ENCODE results near the gene TMEM120A. TPM values are rescaled to one million over a fixed set of nuclear protein-coding genes. Genes with fewer than 3 reads are reported as not detected.

TMEM120A gene
- total and polyA plus RNA-seq, 2 experiments from 2014 or later, result 24.6 to 56.9 TPM

- H3K27me3 ChIP-seq, result no peaks in the 10 kb centered on the region
- no peak for TF ChIP-seq CTCF (IDR thresholded peaks at IDR 0.05; ENCODE audit: low read depth, low read length)
- peaks cover 9% of the 10 kb centered on the region for H3K4me1 ChIP-seq (ENCODE audit: low read depth)
- H3K9me3 ChIP-seq (ENCODE audit: low read depth), result no peaks in the 10 kb centered on the region
- peaks cover 14% of the 10 kb centered on the region for H3K36me3 ChIP-seq
- no peak overlapping the region for H3K4me3 ChIP-seq
- DNase-seq (ENCODE audit: low read depth in 1 of 2, low spot score in 1 of 2), result peak in 1 of 2 donors; percentile 54
- peak overlapping the region; percentile 1 for H3K27ac ChIP-seq
These were observed 37.2 kb downstream of the TMEM120A start for GRCh38 chr7:75957021-75957736.

- Histone ChIP-seq H3K4me3 (no peak overlapping the region), H3K4me1 (ENCODE audit: low read depth) (peaks cover 10% of the 10 kb centered on the region), H3K9me3 (ENCODE audit: low read depth) (no peaks in the 10 kb centered on the region), H3K27ac (no peak overlapping the region), H3K27me3 (no peaks in the 10 kb centered on the region), H3K36me3 (peaks cover 14% of the 10 kb centered on the region)
- no peak for TF ChIP-seq CTCF (IDR thresholded peaks at IDR 0.05; ENCODE audit: low read depth, low read length)
- DNase-seq (ENCODE audit: low read depth in 1 of 2, low spot score in 1 of 2), result no peak
These were observed 39.0 kb downstream of the TMEM120A start for GRCh38 chr7:75955331-75955955.

- Histone ChIP-seq H3K27ac (no peak overlapping the region), H3K4me1 (ENCODE audit: low read depth) (peaks cover 15% of the 10 kb centered on the region), H3K9me3 (ENCODE audit: low read depth) (no peaks in the 10 kb centered on the region), H3K36me3 (peaks cover 14% of the 10 kb centered on the region), H3K27me3 (no peaks in the 10 kb centered on the region), H3K4me3 (no peak overlapping the region)
- no peak for DNase-seq (ENCODE audit: low read depth in 1 of 2, low spot score in 1 of 2)
- TF ChIP-seq CTCF (IDR thresholded peaks at IDR 0.05; ENCODE audit: low read depth, low read length), result no peak
These were observed 40.5 kb downstream of the TMEM120A start for GRCh38 chr7:75953931-75954330.

- Histone ChIP-seq H3K4me3 (no peak overlapping the region), H3K27ac (no peak overlapping the region), H3K36me3 (peaks cover 14% of the 10 kb centered on the region), H3K9me3 (ENCODE audit: low read depth) (no peaks in the 10 kb centered on the region), H3K4me1 (ENCODE audit: low read depth) (peaks cover 15% of the 10 kb centered on the region), H3K27me3 (no peaks in the 10 kb centered on the region)
- no peak for TF ChIP-seq CTCF (IDR thresholded peaks at IDR 0.05; ENCODE audit: low read depth, low read length)
- no peak for DNase-seq (ENCODE audit: low read depth in 1 of 2, low spot score in 1 of 2)
These were observed 41.0 kb downstream of the TMEM120A start for GRCh38 chr7:75953431-75953830.

GRCh38 chr7:75951506-75951905 is 42.9 kb downstream of the TMEM120A start:
- Histone ChIP-seq H3K27me3 (no peaks in the 10 kb centered on the region), H3K27ac (no peak overlapping the region)

More at GRCh38 chr7:75951506-75951905, 42.9 kb downstream of the TMEM120A start:
- Histone ChIP-seq H3K4me1 (ENCODE audit: low read depth) (peaks cover 8% of the 10 kb centered on the region), H3K4me3 (no peak overlapping the region), H3K9me3 (ENCODE audit: low read depth) (no peaks in the 10 kb centered on the region), H3K36me3 (peaks cover 14% of the 10 kb centered on the region)
- peak in 1 of 2 donors; percentile 89 for DNase-seq (ENCODE audit: low read depth in 1 of 2, low spot score in 1 of 2)
- TF ChIP-seq CTCF (IDR thresholded peaks at IDR 0.05; ENCODE audit: low read depth, low read length), result no peak

Measured in cardiac muscle cell (in vitro differentiated cells and primary cell).